Measurements from ENCODE around the gene C15orf61.

The C15orf61 gene

DNA sequence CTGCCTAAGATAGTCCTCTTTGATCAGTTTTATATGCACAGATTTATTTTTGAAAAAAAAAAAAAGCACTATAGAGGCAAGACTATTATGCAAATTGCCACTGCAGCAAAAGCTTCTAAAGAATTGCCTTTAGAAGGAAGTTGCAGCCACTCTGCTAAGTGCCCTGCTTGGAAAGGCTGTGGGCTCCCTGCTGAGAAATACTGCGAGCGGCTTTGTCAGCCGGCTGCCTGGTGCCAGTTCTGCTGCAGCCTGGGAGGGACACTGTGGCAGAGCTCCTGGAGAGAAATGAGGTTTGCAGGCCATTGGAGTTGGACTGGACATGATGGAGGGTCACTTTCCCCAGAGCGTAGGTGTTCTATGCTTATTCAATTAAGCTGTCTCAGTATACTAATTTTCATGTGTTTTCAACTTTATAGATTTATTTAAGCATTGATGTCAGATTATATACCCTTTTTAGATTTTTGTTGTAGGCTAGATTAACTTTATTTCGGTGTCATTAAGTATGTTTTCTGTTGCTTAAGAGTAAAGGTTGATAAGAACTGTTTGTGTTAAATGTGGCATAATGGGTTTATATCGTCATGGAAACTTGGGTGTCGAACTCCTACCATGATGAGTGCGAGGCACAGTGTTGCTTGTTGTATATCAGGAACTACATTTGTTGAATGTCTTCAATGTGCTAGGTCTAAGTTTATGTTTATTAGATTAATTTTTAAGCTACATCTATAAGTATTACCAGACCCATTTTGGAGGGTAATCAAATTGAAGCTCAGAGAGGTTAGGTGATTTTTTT is 28.1 kb downstream of the C15orf61 start:
- H3K4me3 ChIP-seq (ENCODE audit: low read depth in 1 of 5, low read length in 5 of 5) = no peak overlapping the region
- no peak overlapping the region for H3K27ac ChIP-seq (ENCODE audit: low read depth, low read length)
- H3K9me3 ChIP-seq (ENCODE audit: control insufficient read depth in 5 of 5, low read length in 5 of 5) = no peaks in the 10 kb centered on the region
- H3K9ac ChIP-seq (ENCODE audit: low read length in 5 of 5) = no peak overlapping the region
- no peaks in the 10 kb centered on the region for H3K27me3 ChIP-seq (ENCODE audit: control insufficient read depth in 5 of 5, insufficient read depth in 4 of 5, low read length in 5 of 5)
- peaks cover 0 to 11% (median 7%) of the 10 kb centered on the region in 5 donors for H3K4me1 ChIP-seq (ENCODE audit: control insufficient read depth in 5 of 5, insufficient read depth in 5 of 5, low read length in 5 of 5)
- H3K36me3 ChIP-seq (ENCODE audit: control insufficient read depth in 5 of 5, insufficient read depth in 5 of 5, low read length in 5 of 5) = peaks cover 8 to 27% (median 16%) of the 10 kb centered on the region in 5 donors

DNA sequence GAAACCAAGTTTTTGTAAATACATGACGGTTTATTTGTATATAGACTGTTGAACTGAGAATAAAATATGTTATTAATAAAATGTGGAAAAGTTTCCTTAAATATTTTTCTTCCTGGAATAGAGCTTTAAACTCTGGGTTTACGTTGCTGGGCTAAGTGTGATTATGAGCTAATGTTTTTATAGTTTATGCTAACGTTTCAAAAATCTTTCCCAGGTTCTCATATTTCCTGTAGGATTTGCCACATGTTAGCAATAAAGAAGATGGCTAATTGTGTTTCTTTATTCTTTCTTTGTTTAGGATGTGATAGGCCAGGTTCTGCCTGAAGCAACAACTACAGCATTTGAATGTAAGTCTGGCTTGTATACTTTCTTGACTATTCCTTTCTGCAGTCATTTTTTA is 28.8 kb downstream of the C15orf61 start:
- Histone ChIP-seq H3K27me3 (ENCODE audit: control insufficient read depth in 5 of 5, insufficient read depth in 4 of 5, low read length in 5 of 5) (no peaks in the 10 kb centered on the region), H3K9ac (ENCODE audit: low read length in 5 of 5) (no peak overlapping the region), H3K36me3 (ENCODE audit: control insufficient read depth in 5 of 5, insufficient read depth in 5 of 5, low read length in 5 of 5) (peaks cover 8 to 27% (median 16%) of the 10 kb centered on the region in 5 donors), H3K9me3 (ENCODE audit: control insufficient read depth in 5 of 5, low read length in 5 of 5) (no peaks in the 10 kb centered on the region), H3K4me1 (ENCODE audit: control insufficient read depth in 5 of 5, insufficient read depth in 5 of 5, low read length in 5 of 5) (peaks cover 0 to 11% (median 3%) of the 10 kb centered on the region in 5 donors), H3K4me3 (ENCODE audit: low read depth in 1 of 5, low read length in 5 of 5) (no peak overlapping the region), H3K27ac (ENCODE audit: low read depth, low read length) (no peak overlapping the region)

DNA sequence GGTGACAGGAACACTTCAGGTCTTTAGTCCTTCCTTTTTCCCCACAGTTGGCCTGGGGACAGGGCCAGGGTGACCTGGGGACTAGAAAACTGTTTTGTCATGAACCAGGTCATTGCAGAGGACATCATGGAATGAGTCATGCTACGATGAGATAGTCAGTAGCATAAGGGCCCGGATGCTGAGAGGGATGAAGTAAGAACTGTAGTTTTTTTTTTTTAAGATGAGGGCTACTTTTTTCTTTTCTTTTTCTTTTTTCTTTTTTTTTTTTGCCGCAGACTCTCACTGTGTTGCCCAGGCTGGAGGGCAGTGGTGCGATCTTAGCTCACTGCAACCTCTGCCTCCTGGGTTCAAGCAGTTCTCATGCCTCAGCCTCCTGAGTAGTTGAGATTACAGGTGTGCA is 29.6 kb downstream of the C15orf61 start:
- Histone ChIP-seq H3K4me3 (ENCODE audit: low read depth in 1 of 5, low read length in 5 of 5) (no peak overlapping the region), H3K9me3 (ENCODE audit: control insufficient read depth in 5 of 5, low read length in 5 of 5) (no peaks in the 10 kb centered on the region), H3K27ac (ENCODE audit: low read depth, low read length) (no peak overlapping the region), H3K4me1 (ENCODE audit: control insufficient read depth in 5 of 5, insufficient read depth in 5 of 5, low read length in 5 of 5) (peaks cover 0 to 11% (median 3%) of the 10 kb centered on the region in 5 donors), H3K9ac (ENCODE audit: low read length in 5 of 5) (no peak overlapping the region), H3K36me3 (ENCODE audit: control insufficient read depth in 5 of 5, insufficient read depth in 5 of 5, low read length in 5 of 5) (peaks cover 8 to 27% (median 16%) of the 10 kb centered on the region in 5 donors), H3K27me3 (ENCODE audit: control insufficient read depth in 5 of 5, insufficient read depth in 4 of 5, low read length in 5 of 5) (no peaks in the 10 kb centered on the region)

DNA sequence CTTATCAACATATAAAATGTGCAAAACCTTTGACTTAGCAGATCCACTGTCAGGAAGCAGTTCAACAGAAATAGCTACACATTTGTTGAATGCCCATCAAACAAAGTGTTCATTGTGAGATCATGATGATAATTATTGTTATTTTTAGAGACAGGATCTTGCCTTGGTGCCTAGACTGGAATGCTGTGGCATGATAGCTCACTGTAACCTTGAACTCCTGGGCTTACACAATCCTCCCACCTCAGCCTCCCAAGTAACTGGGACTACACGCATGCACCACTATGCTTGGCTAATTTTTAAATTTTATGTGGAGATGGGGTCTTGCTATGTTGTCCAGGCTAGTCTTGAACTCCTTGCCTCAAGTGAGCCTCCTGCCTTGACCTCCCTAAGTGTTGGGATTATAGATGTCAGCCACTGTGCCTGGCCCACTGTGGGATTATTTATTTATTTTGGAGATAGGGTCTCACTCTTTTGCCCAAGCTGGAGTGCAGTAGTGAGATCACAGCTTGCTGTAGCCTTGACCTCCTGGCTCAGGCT is 30.3 kb downstream of the C15orf61 start:
- Histone ChIP-seq H3K9me3 (ENCODE audit: control insufficient read depth in 5 of 5, low read length in 5 of 5) (no peaks in the 10 kb centered on the region), H3K4me1 (ENCODE audit: control insufficient read depth in 5 of 5, insufficient read depth in 5 of 5, low read length in 5 of 5) (peaks cover 0 to 11% (median 3%) of the 10 kb centered on the region in 5 donors), H3K27ac (ENCODE audit: low read depth, low read length) (no peak overlapping the region), H3K4me3 (ENCODE audit: low read depth in 1 of 5, low read length in 5 of 5) (no peak overlapping the region), H3K36me3 (ENCODE audit: control insufficient read depth in 5 of 5, insufficient read depth in 5 of 5, low read length in 5 of 5) (peaks cover 8 to 22% (median 10%) of the 10 kb centered on the region in 5 donors), H3K27me3 (ENCODE audit: control insufficient read depth in 5 of 5, insufficient read depth in 4 of 5, low read length in 5 of 5) (no peaks in the 10 kb centered on the region), H3K9ac (ENCODE audit: low read length in 5 of 5) (no peak overlapping the region)

DNA sequence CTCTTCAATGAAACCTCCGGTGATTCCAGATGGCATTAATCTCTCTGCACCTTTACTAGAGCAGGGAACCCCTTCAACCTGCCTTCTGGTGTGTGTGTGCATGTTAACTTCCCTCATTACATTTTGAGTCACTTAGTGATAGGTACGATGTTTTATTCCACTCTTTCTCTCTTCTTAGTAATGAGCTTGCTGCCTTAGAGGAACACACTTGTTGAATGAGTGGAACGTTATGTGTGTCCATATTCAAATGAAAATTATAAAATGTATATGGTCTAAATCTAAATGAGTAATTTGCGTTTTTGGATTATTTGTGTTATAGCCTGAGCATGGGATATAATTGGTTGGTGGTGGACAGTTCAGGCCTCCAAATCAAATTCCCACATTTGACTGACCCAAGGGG is 33.6 kb downstream of the C15orf61 start:
- Histone ChIP-seq H3K36me3 (ENCODE audit: control insufficient read depth in 5 of 5, insufficient read depth in 5 of 5, low read length in 5 of 5) (peaks cover 10 to 21% (median 13%) of the 10 kb centered on the region in 5 donors), H3K9ac (ENCODE audit: low read length in 5 of 5) (no peak overlapping the region)

DNA sequence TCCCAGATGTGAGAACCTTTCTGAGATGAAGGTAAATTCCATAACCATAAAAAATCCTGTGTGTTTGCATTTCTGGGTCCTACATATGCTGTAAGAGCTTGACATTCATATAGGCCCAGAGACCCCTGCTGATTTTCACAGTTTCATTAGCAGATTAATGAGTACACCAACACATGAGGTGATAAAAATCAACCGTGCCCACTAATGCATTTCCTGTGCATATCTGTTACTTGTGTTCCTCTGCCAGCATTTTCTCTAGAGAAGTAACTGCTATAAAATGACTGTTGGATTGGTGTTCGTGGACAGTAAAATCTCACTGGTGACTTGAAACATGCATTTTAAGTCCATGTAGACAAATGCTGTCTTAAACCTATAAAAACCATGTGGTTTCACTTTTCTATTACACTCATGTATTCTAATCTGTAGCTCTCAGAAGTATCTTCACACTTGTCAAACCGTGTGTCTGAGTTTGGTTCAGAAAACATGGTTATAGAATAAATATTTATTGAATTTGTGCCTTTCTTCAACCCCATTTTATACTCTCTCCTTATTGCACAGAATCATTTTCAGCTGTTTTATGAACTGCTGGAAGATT is 36.1 kb downstream of the C15orf61 start:
- Histone ChIP-seq H3K9ac (ENCODE audit: low read length in 5 of 5) (no peak overlapping the region), H3K36me3 (ENCODE audit: control insufficient read depth in 5 of 5, insufficient read depth in 5 of 5, low read length in 5 of 5) (peaks cover 4 to 13% (median 5%) of the 10 kb centered on the region in 5 donors), H3K4me1 (ENCODE audit: control insufficient read depth in 5 of 5, insufficient read depth in 5 of 5, low read length in 5 of 5) (peaks cover 0 to 21% (median 10%) of the 10 kb centered on the region in 5 donors), H3K9me3 (ENCODE audit: control insufficient read depth in 5 of 5, low read length in 5 of 5) (peaks cover 0 to 4% (median 0%) of the 10 kb centered on the region in 5 donors), H3K27ac (ENCODE audit: low read depth, low read length) (no peak overlapping the region), H3K4me3 (ENCODE audit: low read depth in 1 of 5, low read length in 5 of 5) (no peak overlapping the region), H3K27me3 (ENCODE audit: control insufficient read depth in 5 of 5, insufficient read depth in 4 of 5, low read length in 5 of 5) (no peaks in the 10 kb centered on the region)

More for the DNA sequence above, 33.6 kb downstream of the C15orf61 start:
- Histone ChIP-seq H3K27ac (ENCODE audit: low read depth, low read length) (no peak overlapping the region), H3K27me3 (ENCODE audit: control insufficient read depth in 5 of 5, insufficient read depth in 4 of 5, low read length in 5 of 5) (no peaks in the 10 kb centered on the region), H3K4me3 (ENCODE audit: low read depth in 1 of 5, low read length in 5 of 5) (no peak overlapping the region), H3K9me3 (ENCODE audit: control insufficient read depth in 5 of 5, low read length in 5 of 5) (peaks cover 0 to 4% (median 0%) of the 10 kb centered on the region in 5 donors), H3K4me1 (ENCODE audit: control insufficient read depth in 5 of 5, insufficient read depth in 5 of 5, low read length in 5 of 5) (no peaks in the 10 kb centered on the region)

DNA sequence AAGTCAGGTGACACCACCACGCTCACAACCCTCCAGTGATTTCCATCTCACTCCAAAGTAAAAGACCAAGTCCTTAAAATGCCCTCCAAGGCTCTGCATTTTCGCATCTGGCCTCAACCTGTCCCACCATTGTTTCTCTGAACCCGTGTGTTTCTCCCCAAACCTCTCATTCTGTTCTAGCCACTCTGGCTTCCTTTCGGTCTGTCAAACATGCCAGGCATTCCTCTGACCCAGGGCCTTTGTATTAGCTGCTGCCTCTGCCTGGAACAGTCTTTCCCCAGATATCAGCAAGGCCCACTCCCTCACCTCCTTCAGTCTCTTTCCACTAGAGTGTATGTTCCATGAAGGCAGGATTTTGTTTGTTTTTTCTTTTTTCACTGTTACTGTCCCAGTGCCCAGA is 37.6 kb downstream of the C15orf61 start:
- Histone ChIP-seq H3K9me3 (ENCODE audit: control insufficient read depth in 5 of 5, low read length in 5 of 5) (peaks cover 0 to 4% (median 0%) of the 10 kb centered on the region in 5 donors), H3K27ac (ENCODE audit: low read depth, low read length) (no peak overlapping the region), H3K27me3 (ENCODE audit: control insufficient read depth in 5 of 5, insufficient read depth in 4 of 5, low read length in 5 of 5) (no peaks in the 10 kb centered on the region), H3K36me3 (ENCODE audit: control insufficient read depth in 5 of 5, insufficient read depth in 5 of 5, low read length in 5 of 5) (peaks cover 4 to 11% (median 5%) of the 10 kb centered on the region in 5 donors), H3K9ac (ENCODE audit: low read length in 5 of 5) (no peak overlapping the region), H3K4me1 (ENCODE audit: control insufficient read depth in 5 of 5, insufficient read depth in 5 of 5, low read length in 5 of 5) (peaks cover 0 to 24% (median 11%) of the 10 kb centered on the region in 5 donors), H3K4me3 (ENCODE audit: low read depth in 1 of 5, low read length in 5 of 5) (no peak overlapping the region)

DNA sequence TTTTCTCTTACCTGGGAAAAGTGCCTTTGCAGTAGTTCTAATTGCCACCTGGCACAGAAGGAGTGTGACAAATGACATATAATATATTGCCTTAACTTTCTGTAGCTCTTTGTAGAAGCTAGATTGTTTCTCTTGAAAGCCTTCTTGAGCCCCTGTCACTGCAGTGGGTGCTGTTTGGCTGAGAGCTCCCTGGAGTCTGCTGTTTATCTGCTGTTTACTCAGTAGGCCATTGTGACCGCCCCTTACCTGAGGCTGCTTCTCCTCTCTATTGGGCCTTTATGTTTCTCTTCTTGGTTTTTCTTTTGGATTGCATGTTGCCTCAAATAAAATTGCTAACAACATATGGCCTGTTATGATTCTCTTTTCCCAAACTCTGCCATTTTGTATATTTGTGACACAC is 38.2 kb downstream of the C15orf61 start:
- H3K9me3 ChIP-seq (ENCODE audit: control insufficient read depth in 5 of 5, low read length in 5 of 5) = peaks cover 0 to 4% (median 0%) of the 10 kb centered on the region in 5 donors
- H3K9ac ChIP-seq (ENCODE audit: low read length in 5 of 5) = no peak overlapping the region
- peaks cover 0 to 24% (median 11%) of the 10 kb centered on the region in 5 donors for H3K4me1 ChIP-seq (ENCODE audit: control insufficient read depth in 5 of 5, insufficient read depth in 5 of 5, low read length in 5 of 5)
- H3K36me3 ChIP-seq (ENCODE audit: control insufficient read depth in 5 of 5, insufficient read depth in 5 of 5, low read length in 5 of 5) = peaks cover 4 to 11% (median 6%) of the 10 kb centered on the region in 5 donors
- no peaks in the 10 kb centered on the region for H3K27me3 ChIP-seq (ENCODE audit: control insufficient read depth in 5 of 5, insufficient read depth in 4 of 5, low read length in 5 of 5)
- H3K27ac ChIP-seq (ENCODE audit: low read depth, low read length) = no peak overlapping the region
- no peak overlapping the region for H3K4me3 ChIP-seq (ENCODE audit: low read depth in 1 of 5, low read length in 5 of 5)

DNA sequence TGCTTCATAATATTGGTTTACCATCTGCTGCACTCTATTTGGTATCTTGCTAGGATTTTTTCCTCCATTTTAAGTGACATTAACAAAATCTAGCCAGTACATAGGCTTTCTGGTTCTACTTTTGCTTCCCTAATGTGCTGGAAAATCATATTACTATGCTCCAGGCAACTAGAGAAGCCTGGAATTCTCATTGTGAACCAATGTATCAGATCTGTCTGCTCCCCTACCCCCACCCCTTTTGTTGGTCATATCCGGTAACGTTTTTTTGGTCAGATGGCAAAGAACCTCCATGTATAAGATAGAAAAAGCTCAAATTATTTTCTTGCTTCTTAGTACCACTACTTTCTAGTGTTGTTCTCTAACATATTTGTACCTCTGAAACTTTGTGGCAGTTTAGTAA is 38.6 kb downstream of the C15orf61 start:
- Histone ChIP-seq H3K36me3 (ENCODE audit: control insufficient read depth in 5 of 5, insufficient read depth in 5 of 5, low read length in 5 of 5) (peaks cover 4 to 11% (median 6%) of the 10 kb centered on the region in 5 donors), H3K9me3 (ENCODE audit: control insufficient read depth in 5 of 5, low read length in 5 of 5) (peaks cover 0 to 4% (median 0%) of the 10 kb centered on the region in 5 donors), H3K9ac (ENCODE audit: low read length in 5 of 5) (no peak overlapping the region), H3K27ac (ENCODE audit: low read depth, low read length) (no peak overlapping the region), H3K27me3 (ENCODE audit: control insufficient read depth in 5 of 5, insufficient read depth in 4 of 5, low read length in 5 of 5) (no peaks in the 10 kb centered on the region), H3K4me3 (ENCODE audit: low read depth in 1 of 5, low read length in 5 of 5) (no peak overlapping the region), H3K4me1 (ENCODE audit: control insufficient read depth in 5 of 5, insufficient read depth in 5 of 5, low read length in 5 of 5) (peaks cover 0 to 24% (median 11%) of the 10 kb centered on the region in 5 donors)

DNA sequence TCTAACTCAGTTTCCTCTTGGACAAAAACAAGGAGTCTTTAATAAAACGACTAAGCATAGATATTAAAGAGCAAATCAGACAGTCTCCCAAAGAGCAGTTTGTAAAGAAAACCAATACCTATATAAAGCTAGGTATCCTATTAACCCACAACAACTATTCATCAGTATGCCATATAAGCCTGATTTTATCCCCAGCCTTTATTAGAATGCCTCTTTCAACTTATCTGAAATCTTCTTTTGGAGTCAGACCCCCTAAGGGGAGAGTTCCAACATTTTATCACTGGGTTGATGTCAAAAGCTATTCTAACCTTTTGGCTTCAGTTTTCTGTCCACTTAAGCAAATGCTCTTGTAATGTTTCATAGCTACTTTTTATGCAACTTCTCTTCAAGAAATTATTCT is 39.4 kb downstream of the C15orf61 start:
- Histone ChIP-seq H3K36me3 (ENCODE audit: control insufficient read depth in 5 of 5, insufficient read depth in 5 of 5, low read length in 5 of 5) (peaks cover 4 to 10% (median 6%) of the 10 kb centered on the region in 5 donors), H3K4me1 (ENCODE audit: control insufficient read depth in 5 of 5, insufficient read depth in 5 of 5, low read length in 5 of 5) (peaks cover 0 to 24% (median 11%) of the 10 kb centered on the region in 5 donors), H3K27ac (ENCODE audit: low read depth, low read length) (no peak overlapping the region), H3K27me3 (ENCODE audit: control insufficient read depth in 5 of 5, insufficient read depth in 4 of 5, low read length in 5 of 5) (no peaks in the 10 kb centered on the region), H3K4me3 (ENCODE audit: low read depth in 1 of 5, low read length in 5 of 5) (no peak overlapping the region), H3K9ac (ENCODE audit: low read length in 5 of 5) (no peak overlapping the region), H3K9me3 (ENCODE audit: control insufficient read depth in 5 of 5, low read length in 5 of 5) (peaks cover 0 to 4% (median 0%) of the 10 kb centered on the region in 5 donors)

Measured in subcutaneous abdominal adipose tissue (tissue), 5 donors.